Caco-2 (cell line): ENCODE measurements around the gene PDE7B. TPM values are rescaled to one million over a fixed set of nuclear protein-coding genes. Genes with fewer than 3 reads are reported as not detected.

Source experiments
- BruUV-seq: library from RNA; stranded (reverse); fragments of 400-500 nt; replicated peaks from 2 replicates; lab custom pipeline; 2021; lab: Mats Ljungman, UMichigan
- CTCF ChIA-PET: fragments of 300-600 bp; sonication (Branson Sonifier 250); formaldehyde crosslinking; loops from one replicate; lab custom pipeline; 2022; ENCODE audit warnings: antibody characterized with exemption; lab: Charles Lee
- POLR2A ChIA-PET: fragments of 300-600 bp; sonication (Branson Sonifier 250); formaldehyde crosslinking; loops from one replicate; lab custom pipeline; 2022; ENCODE audit warnings: antibody characterized with exemption; lab: Charles Lee
- DNase-seq, 2 experiments: peaks; one replicate each; pipeline versions ENCODE4 v3.0.0 to v3.0.0-alpha.2; 2020 to 2022
- H3K27me3 ChIP-seq: replicated peaks from 2 replicates; pipeline ENCODE4 v1.6.0; 2011; ENCODE audit warnings: low read length; ENCODE audit not compliant: control insufficient read depth, insufficient read depth
- H3K36me3 ChIP-seq: 2 replicates; pipeline ENCODE4 v1.5.1; 2011; ENCODE audit warnings: low read length; ENCODE audit not compliant: control insufficient read depth, insufficient read depth
- H3K4me1 ChIP-seq: fragments of 250-450 bp; sonication (Bioruptor Pico); 2 replicates; pipeline ENCODE4 v1.5.1; 2020; ENCODE audit warnings: mild to moderate bottlenecking
- H3K4me3 ChIP-seq: 2 replicates; pipeline ENCODE4 v1.5.1; 2011; ENCODE audit warnings: low read depth, mild to moderate bottlenecking, control low read depth, low read length
- H3K9me3 ChIP-seq: fragments of 250-450 bp; sonication (Bioruptor Pico); 2 replicates; pipeline ENCODE4 v1.5.1; 2020; ENCODE audit warnings: mild to moderate bottlenecking, moderate library complexity
- H3K27ac Mint-ChIP-seq: one replicate; pipeline ENCODE4 v1.8.0; 2022; ENCODE audit warnings: mixed read lengths; ENCODE audit not compliant: unreplicated experiment
- H3K27me3 Mint-ChIP-seq: one replicate; pipeline ENCODE4 v1.8.0; 2022; ENCODE audit warnings: mixed read lengths; ENCODE audit not compliant: insufficient read depth, unreplicated experiment
- H3K36me3 Mint-ChIP-seq: one replicate; pipeline ENCODE4 v1.8.0; 2022; ENCODE audit warnings: mild to moderate bottlenecking, mixed read lengths; ENCODE audit not compliant: insufficient read depth, unreplicated experiment
- H3K4me1 Mint-ChIP-seq: one replicate; pipeline ENCODE4 v1.8.0; 2022; ENCODE audit warnings: low read depth, mixed read lengths; ENCODE audit not compliant: unreplicated experiment
- H3K4me3 Mint-ChIP-seq: one replicate; pipeline ENCODE4 v1.8.0; 2022; ENCODE audit warnings: mild to moderate bottlenecking, moderate library complexity, mixed read lengths; ENCODE audit not compliant: unreplicated experiment
- H3K9me3 Mint-ChIP-seq: one replicate; pipeline ENCODE4 v1.8.0; 2022; ENCODE audit warnings: mixed read lengths; ENCODE audit not compliant: unreplicated experiment
- intact Hi-C: fragments of 100-400 bp; cut with micrococcal nuclease; formaldehyde crosslinking; loops from one replicate; pipeline ENCODE4 v1.10.0; 2022; ENCODE audit not compliant: unreplicated experiment
- total RNA-seq: library from RNA; stranded (reverse); gene quantifications from 2 replicates; pipeline ENCODE4 v1.2.3, GENCODE V29; 2022
- TF ChIP-seq, protein P1 (sequence below), 2 experiments: fragments of 200-600 bp in 1 of 2; IDR thresholded peaks; 1 replicate in 1 of 2; 2 replicates in 1 of 2; pipeline versions ENCODE4 v1.5.1 to v1.8.0; 2011 to 2022; ENCODE audit warnings: antibody characterized with exemption in 1 of 2, control low read depth in 1 of 2, inconsistent platforms in 1 of 2, low read depth in 1 of 2, low read length in 1 of 2, mild to moderate bottlenecking in 1 of 2, moderate library complexity in 1 of 2; ENCODE audit not compliant: insufficient read depth in 1 of 2, severe bottlenecking in 1 of 2, unreplicated experiment in 1 of 2

PDE7B gene
- total RNA-seq, 1 experiment from 2014 or later: not detected

DNA sequence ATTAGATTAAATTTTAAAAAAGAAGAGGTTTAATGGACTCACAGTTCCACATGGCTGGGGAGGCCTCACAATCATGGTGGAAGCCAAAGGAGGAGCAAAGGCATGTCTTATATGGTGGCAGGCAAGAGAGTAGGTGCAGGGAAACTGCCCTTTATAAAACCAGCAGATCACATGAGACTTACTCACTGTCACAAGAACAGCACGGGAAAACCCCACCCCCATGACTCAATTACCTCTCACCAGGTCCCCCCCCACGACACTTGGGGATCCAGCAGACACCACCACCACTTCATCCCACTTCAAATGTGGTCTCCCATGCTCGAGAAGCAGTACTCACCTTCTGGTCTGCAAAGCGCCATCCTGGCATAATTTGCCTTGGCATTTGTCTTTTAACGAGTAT lies 374.0 kb downstream of the PDE7B start:
- CTCF ChIA-PET: interaction anchor here (0.6 to 1.3 kb wide), 2 partner anchors 316 to 332 kb away, joined by 6 to 8 read pairs; no protein-coding TSS in a partner anchor

DNA sequence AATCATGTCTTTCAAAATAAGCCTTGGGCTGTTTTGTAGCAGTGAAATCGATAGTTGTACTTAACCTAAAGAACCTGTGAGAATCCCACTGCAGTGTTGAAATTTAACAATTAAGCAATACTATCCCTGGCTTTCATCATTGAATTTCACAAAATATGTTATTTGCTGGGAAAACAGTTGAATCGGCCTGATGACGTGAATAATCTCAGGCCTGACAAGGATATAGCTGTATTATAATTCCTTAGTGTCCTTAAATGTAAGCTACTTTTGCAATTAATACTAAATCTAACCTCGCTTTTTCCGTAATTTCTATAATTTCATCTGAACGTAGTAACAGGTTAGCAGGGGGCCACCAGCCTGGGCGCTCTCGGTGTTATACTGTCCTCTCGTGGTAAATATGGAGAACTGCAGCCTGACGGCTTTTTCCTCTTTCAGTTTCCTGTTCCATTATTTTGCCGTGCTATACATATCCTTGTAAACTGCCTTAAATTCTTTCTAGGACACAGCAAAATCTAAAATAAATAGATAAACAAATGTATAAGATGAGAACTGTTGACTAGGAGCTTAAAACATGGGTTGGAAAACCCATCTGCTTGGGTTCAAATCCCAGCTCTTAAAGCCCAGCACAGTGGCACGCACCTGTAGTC lies 374.6 kb downstream of the PDE7B start:
- Mint-ChIP-seq H3K4me3 (no peak overlapping the region), H3K36me3 (peaks cover 19% of the 10 kb centered on the region), H3K27me3 (peaks cover 5% of the 10 kb centered on the region), H3K4me1 (peaks cover 16% of the 10 kb centered on the region), H3K27ac (no peak overlapping the region), H3K9me3 (no peaks in the 10 kb centered on the region)
- Histone ChIP-seq H3K4me1 (peaks cover 18% of the 10 kb centered on the region), H3K27me3 (no peaks in the 10 kb centered on the region), H3K4me3 (no peak overlapping the region), H3K9me3 (no peaks in the 10 kb centered on the region), H3K36me3 (no peaks in the 10 kb centered on the region)
- intact Hi-C loops: loop anchor here (1.0 to 10.0 kb wide), 6 partner anchors 194 to 775 kb away; no protein-coding TSS in a partner anchor
- peak in 1 of 2 experiments; percentile 56 for DNase-seq
- TF ChIP-seq, protein P1, sequence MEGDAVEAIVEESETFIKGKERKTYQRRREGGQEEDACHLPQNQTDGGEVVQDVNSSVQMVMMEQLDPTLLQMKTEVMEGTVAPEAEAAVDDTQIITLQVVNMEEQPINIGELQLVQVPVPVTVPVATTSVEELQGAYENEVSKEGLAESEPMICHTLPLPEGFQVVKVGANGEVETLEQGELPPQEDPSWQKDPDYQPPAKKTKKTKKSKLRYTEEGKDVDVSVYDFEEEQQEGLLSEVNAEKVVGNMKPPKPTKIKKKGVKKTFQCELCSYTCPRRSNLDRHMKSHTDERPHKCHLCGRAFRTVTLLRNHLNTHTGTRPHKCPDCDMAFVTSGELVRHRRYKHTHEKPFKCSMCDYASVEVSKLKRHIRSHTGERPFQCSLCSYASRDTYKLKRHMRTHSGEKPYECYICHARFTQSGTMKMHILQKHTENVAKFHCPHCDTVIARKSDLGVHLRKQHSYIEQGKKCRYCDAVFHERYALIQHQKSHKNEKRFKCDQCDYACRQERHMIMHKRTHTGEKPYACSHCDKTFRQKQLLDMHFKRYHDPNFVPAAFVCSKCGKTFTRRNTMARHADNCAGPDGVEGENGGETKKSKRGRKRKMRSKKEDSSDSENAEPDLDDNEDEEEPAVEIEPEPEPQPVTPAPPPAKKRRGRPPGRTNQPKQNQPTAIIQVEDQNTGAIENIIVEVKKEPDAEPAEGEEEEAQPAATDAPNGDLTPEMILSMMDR (IDR thresholded peaks at IDR 0.05; ENCODE audit: insufficient read depth in 1 of 2, low read depth in 1 of 2, low read length in 1 of 2, severe bottlenecking in 1 of 2, unreplicated experiment in 1 of 2): peak; percentile 99
- BruUV-seq: no TSS peak
- POLR2A ChIA-PET: no interaction called here
- CTCF ChIA-PET: interaction anchor here (0.6 to 1.3 kb wide), 5 partner anchors 194 to 690 kb away, joined by 3 to 8 read pairs (median 5); no protein-coding TSS in a partner anchor

More for the DNA sequence above, 374.0 kb downstream of the PDE7B start:
- BruUV-seq: no TSS peak
- POLR2A ChIA-PET: no interaction called here
- no peaks in the 10 kb centered on the region for H3K27me3 ChIP-seq
- TF ChIP-seq, protein P1 (IDR thresholded peaks at IDR 0.05; ENCODE audit: insufficient read depth in 1 of 2, low read depth in 1 of 2, low read length in 1 of 2, severe bottlenecking in 1 of 2, unreplicated experiment in 1 of 2): no peak
- peaks cover 16% of the 10 kb centered on the region for H3K4me1 Mint-ChIP-seq
- H3K9me3 ChIP-seq: no peaks in the 10 kb centered on the region
- H3K27me3 Mint-ChIP-seq: peaks cover 5% of the 10 kb centered on the region
- H3K4me3 ChIP-seq: no peak overlapping the region
- peaks cover 13% of the 10 kb centered on the region for H3K36me3 Mint-ChIP-seq
- H3K27ac Mint-ChIP-seq: no peak overlapping the region
- peaks cover 18% of the 10 kb centered on the region for H3K4me1 ChIP-seq
- H3K4me3 Mint-ChIP-seq: no peak overlapping the region
- H3K36me3 ChIP-seq: no peaks in the 10 kb centered on the region
- DNase-seq: no peak
- intact Hi-C loops: loop anchor here (10.0 kb wide), 1 partner anchor 321 kb away; no protein-coding TSS in a partner anchor
- no peaks in the 10 kb centered on the region for H3K9me3 Mint-ChIP-seq

GRCh38 chr6:136226674-136227377 lies 375.3 kb downstream of the PDE7B start:
- Mint-ChIP-seq H3K27me3 (peaks cover 5% of the 10 kb centered on the region), H3K36me3 (peaks cover 19% of the 10 kb centered on the region), H3K9me3 (no peaks in the 10 kb centered on the region), H3K27ac (no peak overlapping the region), H3K4me1 (peaks cover 16% of the 10 kb centered on the region), H3K4me3 (no peak overlapping the region)
- no peak overlapping the region for H3K4me3 ChIP-seq
- BruUV-seq: no TSS peak
- ChIA-PET POLR2A (interaction anchor here (0.7 kb wide), 1 partner anchor 24 kb away, joined by 3 read pairs; no protein-coding TSS in a partner anchor), CTCF (interaction anchor here (0.6 to 1.3 kb wide), 5 partner anchors 195 to 691 kb away, joined by 3 to 6 read pairs (median 5); no protein-coding TSS in a partner anchor)
- H3K9me3 ChIP-seq: no peaks in the 10 kb centered on the region
- intact Hi-C loops: loop anchor here (1.0 to 10.0 kb wide), 6 partner anchors 195 to 776 kb away; no protein-coding TSS in a partner anchor
- DNase-seq: no peak
- H3K27me3 ChIP-seq: no peaks in the 10 kb centered on the region
- H3K4me1 ChIP-seq: peaks cover 18% of the 10 kb centered on the region
- TF ChIP-seq, protein P1 (IDR thresholded peaks at IDR 0.05; ENCODE audit: insufficient read depth in 1 of 2, low read depth in 1 of 2, low read length in 1 of 2, severe bottlenecking in 1 of 2, unreplicated experiment in 1 of 2): no peak
- H3K36me3 ChIP-seq: no peaks in the 10 kb centered on the region
